ENCODE measurements around the gene MAML3.

The MAML3 gene

GRCh38 chr4:139682309-139682708 lies 471.7 kb downstream of the MAML3 start:
- DNase-seq (ENCODE audit: low spot score): no peak

GRCh38 chr4:139676913-139677585 lies 476.9 kb downstream of the MAML3 start:
- no peak for DNase-seq (ENCODE audit: low spot score)

- DNase-seq (ENCODE audit: low spot score): no peak
These were observed 477.6 kb downstream of the MAML3 start for GRCh38 chr4:139676365-139676764.

GRCh38 chr4:139675651-139676050 lies 478.3 kb downstream of the MAML3 start:
- no peak for DNase-seq (ENCODE audit: low spot score)

GRCh38 chr4:139674875-139675550 lies 479.0 kb downstream of the MAML3 start:
- no peak for DNase-seq (ENCODE audit: low spot score)

- no peak for DNase-seq (ENCODE audit: low spot score)
These were observed 481.3 kb downstream of the MAML3 start for GRCh38 chr4:139672732-139673131.

- DNase-seq (ENCODE audit: low spot score): no peak
These were observed 481.8 kb downstream of the MAML3 start for GRCh38 chr4:139672215-139672614.

- no peak for DNase-seq (ENCODE audit: low spot score)
These were observed 483.2 kb downstream of the MAML3 start for GRCh38 chr4:139670775-139671174.

- DNase-seq (ENCODE audit: low spot score): no peak
These were observed 484.1 kb downstream of the MAML3 start for GRCh38 chr4:139669890-139670289.

GRCh38 chr4:139669335-139669734 lies 484.6 kb downstream of the MAML3 start:
- DNase-seq (ENCODE audit: low spot score): no peak

- no peak for DNase-seq (ENCODE audit: low spot score)
These were observed 485.3 kb downstream of the MAML3 start for GRCh38 chr4:139668658-139669201.

- DNase-seq (ENCODE audit: low spot score): no peak
These were observed 485.9 kb downstream of the MAML3 start for GRCh38 chr4:139668036-139668435.
